ENCODE data around the gene AMBRA1.
"Not testable (repeated sequence)": the region's sequence is repeated elsewhere in the genome, so short reads cannot be mapped to it uniquely, and the experiment has no call there.

AMBRA1 gene

DNA sequence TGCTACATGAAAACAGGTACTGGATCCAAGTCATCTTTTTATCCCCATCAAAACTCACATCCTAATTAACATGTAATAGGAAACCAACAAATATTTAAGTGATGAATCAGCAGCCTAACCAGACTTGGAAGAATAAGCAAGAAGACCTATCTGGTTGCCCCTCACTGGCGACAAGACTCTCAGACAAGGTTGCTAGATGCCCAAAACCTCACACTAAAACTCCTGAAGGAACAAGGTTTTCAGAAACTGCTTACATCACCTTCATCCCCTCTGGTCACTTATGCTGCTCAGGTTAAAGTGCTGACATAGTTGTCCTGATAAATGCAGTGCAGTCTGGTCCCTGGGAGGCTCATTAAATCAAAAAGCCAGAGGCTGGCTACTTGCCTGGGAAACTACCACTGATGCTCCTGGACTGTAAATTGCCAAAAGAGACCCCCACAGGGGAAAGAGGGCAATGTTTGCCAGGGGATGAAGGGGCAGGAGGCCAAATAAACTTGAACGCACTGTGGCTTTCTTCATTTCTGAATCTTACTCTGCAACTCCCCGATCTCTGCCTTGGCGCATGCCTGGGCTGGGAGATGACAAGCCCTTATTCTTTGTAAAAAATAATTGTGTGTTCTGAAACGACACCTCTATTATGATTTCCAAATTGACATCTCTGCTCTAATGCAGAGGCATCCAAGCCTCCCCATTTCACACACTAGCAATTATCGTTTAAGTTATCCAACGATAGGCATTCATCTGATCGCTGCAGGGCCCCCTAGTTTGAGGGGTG lies 72.7 kb downstream of the AMBRA1 start:
- peak in 1 of 2 experiments; percentile 26 for DNase-seq (ENCODE audit: low read depth in 1 of 2, low spot score in 1 of 2)
- in situ Hi-C loops (cut with HindIII; ENCODE audit: low pct_unique_long_range_greater_than_20kb, low sequenced_read_pairs), result no loop called here
- no peak for TF ChIP-seq JUND (IDR thresholded peaks at IDR 0.05; ENCODE audit: low read depth)

- in situ Hi-C loops (cut with HindIII; ENCODE audit: low pct_unique_long_range_greater_than_20kb, low sequenced_read_pairs), result no loop called here
- no peak for DNase-seq (ENCODE audit: low read depth in 1 of 2, low spot score in 1 of 2)
These were observed 74.5 kb downstream of the AMBRA1 start for GRCh38 chr11:46519351-46519750.

DNA sequence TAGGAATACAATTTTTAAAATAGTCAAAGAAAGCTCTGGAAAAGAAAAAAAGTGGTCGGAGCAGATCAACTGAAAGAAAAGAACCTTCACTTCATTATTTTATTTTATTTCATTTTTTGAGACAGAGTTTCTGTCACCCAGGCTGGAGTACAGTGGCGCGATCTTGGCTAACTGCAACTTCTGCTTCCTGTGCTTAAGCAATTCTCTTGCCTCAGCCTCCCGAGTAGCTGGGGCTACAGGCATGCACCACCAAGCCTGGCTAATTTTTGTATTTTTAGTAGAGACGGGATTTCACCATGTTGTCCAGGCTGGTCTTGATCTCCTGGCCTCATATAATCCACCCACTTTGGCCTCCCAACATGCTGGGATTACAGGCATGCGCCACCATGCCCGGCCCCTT lies 74.9 kb downstream of the AMBRA1 start:
- in situ Hi-C loops (cut with HindIII; ENCODE audit: low pct_unique_long_range_greater_than_20kb, low sequenced_read_pairs); DNase-seq (ENCODE audit: low read depth in 1 of 2, low spot score in 1 of 2): not testable (repeated sequence)

More at GRCh38 chr11:46519351-46519750, 74.5 kb downstream of the AMBRA1 start:
- TF ChIP-seq JUND (IDR thresholded peaks at IDR 0.05; ENCODE audit: low read depth), result no peak

- TF ChIP-seq JUND (IDR thresholded peaks at IDR 0.05; ENCODE audit: low read depth), result no peak
- in situ Hi-C loops (cut with HindIII; ENCODE audit: low pct_unique_long_range_greater_than_20kb, low sequenced_read_pairs), result no loop called here
- DNase-seq (ENCODE audit: low read depth in 1 of 2, low spot score in 1 of 2), result no peak
These were observed 79.5 kb downstream of the AMBRA1 start for GRCh38 chr11:46514370-46514769.

DNA sequence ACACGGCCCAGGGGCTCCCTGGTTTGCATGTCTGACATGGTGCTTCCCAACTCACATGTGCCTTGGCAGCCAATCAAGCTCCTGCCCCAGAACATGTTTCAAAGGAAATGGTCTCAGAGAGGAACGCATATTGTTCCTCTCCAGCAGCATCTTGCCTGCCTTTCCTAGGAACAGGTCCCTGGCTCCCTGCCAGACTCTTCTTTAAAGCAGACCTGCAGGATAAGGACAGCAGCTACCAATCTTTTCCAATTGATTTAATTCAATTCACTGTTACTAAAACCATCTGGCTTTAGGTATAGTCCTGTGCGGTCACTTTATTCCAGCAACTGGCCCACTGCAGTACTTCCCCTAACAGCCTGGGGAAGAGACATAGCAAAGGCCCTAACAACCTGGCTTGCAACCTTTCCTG lies 79.9 kb downstream of the AMBRA1 start:
- DNase-seq (ENCODE audit: low read depth in 1 of 2, low spot score in 1 of 2), result peak in 1 of 2 experiments; percentile 27
- in situ Hi-C loops (cut with HindIII; ENCODE audit: low pct_unique_long_range_greater_than_20kb, low sequenced_read_pairs), result no loop called here
- TF ChIP-seq JUND (IDR thresholded peaks at IDR 0.05; ENCODE audit: low read depth), result no peak

DNA sequence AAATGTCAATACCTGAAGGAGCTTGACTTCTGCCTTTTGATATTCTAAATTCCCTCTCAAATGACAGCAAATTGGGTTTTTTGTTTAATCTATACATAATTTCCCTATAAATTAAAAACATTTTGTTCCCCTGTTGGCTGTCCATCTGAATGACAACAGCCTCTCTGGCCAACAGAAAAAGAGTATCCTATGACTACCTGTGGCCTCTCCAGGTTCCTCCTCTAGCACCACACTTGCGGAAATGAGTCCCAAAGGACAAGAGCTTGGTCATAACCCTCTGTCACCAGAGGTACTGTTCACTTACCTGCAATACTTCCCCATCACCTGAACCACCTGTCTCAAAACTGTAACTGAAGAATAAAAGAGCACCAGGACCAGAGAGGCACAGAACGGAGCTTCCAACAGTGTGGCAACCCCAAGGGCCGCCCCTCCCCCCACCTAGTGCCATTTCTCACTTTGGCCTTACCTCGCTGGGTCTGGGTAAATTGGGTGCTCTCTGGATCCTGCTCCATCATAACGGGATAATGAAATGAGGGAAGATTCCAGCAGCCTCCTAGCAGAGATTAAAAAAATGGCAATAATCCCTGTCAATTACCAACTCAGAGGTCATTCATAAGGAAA lies 81.5 kb downstream of the AMBRA1 start:
- no peak for DNase-seq (ENCODE audit: low read depth in 1 of 2, low spot score in 1 of 2)
- in situ Hi-C loops (cut with HindIII; ENCODE audit: low pct_unique_long_range_greater_than_20kb, low sequenced_read_pairs), result no loop called here
- TF ChIP-seq JUND (IDR thresholded peaks at IDR 0.05; ENCODE audit: low read depth), result no peak

- no peak for TF ChIP-seq JUND (IDR thresholded peaks at IDR 0.05; ENCODE audit: low read depth)
- DNase-seq (ENCODE audit: low read depth in 1 of 2, low spot score in 1 of 2), result no peak
- in situ Hi-C loops (cut with HindIII; ENCODE audit: low pct_unique_long_range_greater_than_20kb, low sequenced_read_pairs), result no loop called here
These were observed 82.5 kb downstream of the AMBRA1 start for GRCh38 chr11:46511342-46511741.

DNA sequence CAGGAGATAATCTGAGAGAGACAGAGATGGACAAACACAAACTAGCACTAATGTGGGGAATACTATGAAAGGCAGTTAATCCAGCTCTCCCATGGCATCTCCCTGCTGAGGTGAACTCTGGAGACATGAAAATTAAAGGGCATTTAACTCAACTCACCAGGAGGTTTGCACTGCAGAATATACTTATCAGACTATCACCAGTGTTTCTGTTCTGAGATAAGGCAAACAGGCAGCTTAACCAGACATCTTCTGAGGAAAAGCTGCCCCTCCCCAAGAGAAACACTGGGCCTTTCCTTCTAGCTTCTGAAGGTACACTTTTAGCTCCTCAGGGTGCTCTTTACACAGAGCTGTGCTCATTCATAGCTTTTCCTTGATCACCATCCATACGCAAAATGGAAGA lies 85.5 kb downstream of the AMBRA1 start:
- no peak for DNase-seq (ENCODE audit: low read depth in 1 of 2, low spot score in 1 of 2)
- no peak for TF ChIP-seq JUND (IDR thresholded peaks at IDR 0.05; ENCODE audit: low read depth)
- in situ Hi-C loops (cut with HindIII; ENCODE audit: low pct_unique_long_range_greater_than_20kb, low sequenced_read_pairs), result no loop called here

DNA sequence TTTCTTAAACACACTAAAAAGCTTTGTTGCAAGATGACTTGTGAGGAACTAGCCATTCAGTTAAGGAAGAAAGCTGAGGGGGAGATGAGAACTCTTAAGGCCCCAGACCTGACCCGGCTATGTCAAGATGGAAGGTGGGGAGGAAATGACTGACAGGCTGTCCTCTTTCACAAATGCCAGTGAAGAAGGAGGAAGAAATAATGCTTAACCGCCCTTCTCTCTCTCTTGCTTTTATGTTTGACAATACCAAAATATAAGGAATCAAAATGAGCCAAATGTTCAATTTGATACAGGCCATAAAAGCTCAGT lies 87.4 kb downstream of the AMBRA1 start:
- TF ChIP-seq JUND (IDR thresholded peaks at IDR 0.05; ENCODE audit: low read depth), result no peak
- in situ Hi-C loops (cut with HindIII; ENCODE audit: low pct_unique_long_range_greater_than_20kb, low sequenced_read_pairs), result no loop called here
- no peak for DNase-seq (ENCODE audit: low read depth in 1 of 2, low spot score in 1 of 2)

DNA sequence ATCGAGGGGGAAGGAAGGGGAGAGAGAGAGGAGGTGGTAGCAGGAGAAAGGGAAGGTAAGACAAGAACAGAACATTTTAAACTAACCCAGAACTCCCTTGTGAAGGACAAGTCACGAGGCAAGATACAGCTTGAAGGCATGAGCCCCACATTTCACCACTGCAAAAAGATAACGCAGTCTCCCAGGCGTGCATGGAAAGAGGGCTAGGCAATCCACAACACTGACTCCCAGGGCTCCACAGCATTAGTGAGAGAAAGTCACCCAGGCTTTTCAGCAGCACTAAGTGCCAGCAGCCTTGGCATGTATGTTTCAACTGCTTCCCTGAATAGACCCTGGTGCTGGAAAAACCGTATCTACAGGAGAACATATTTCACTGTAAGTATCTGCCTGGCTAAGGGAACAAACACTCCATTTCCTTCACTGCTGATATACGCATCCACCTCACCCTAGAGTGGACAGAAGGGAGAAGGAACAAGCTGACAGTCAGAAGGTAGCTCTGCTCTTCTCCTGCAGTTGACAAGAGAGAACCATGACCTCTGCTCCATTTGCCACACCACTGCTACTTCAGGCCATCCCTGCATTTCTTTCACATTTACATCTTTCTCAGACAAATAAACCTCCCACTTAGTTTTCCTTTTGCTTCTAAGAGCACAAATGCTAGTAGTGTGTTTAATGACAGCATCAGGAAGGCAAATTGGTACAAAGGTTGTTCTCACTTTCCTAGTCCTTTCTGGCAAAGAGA lies 87.9 kb downstream of the AMBRA1 start:
- DNase-seq (ENCODE audit: low read depth in 1 of 2, low spot score in 1 of 2), result no peak
- no peak for TF ChIP-seq JUND (IDR thresholded peaks at IDR 0.05; ENCODE audit: low read depth)
- in situ Hi-C loops (cut with HindIII; ENCODE audit: low pct_unique_long_range_greater_than_20kb, low sequenced_read_pairs), result no loop called here

- TF ChIP-seq JUND (IDR thresholded peaks at IDR 0.05; ENCODE audit: low read depth), result no peak
- DNase-seq (ENCODE audit: low read depth in 1 of 2, low spot score in 1 of 2), result no peak
These were observed 88.8 kb downstream of the AMBRA1 start for GRCh38 chr11:46504817-46505613.

GRCh38 chr11:46499821-46500220 lies 94.0 kb downstream of the AMBRA1 start:
- no peak for DNase-seq (ENCODE audit: low read depth in 1 of 2, low spot score in 1 of 2)
- in situ Hi-C loops (cut with HindIII; ENCODE audit: low pct_unique_long_range_greater_than_20kb, low sequenced_read_pairs), result no loop called here
- no peak for TF ChIP-seq JUND (IDR thresholded peaks at IDR 0.05; ENCODE audit: low read depth)

More at GRCh38 chr11:46504817-46505613, 88.8 kb downstream of the AMBRA1 start:
- in situ Hi-C loops (cut with HindIII; ENCODE audit: low pct_unique_long_range_greater_than_20kb, low sequenced_read_pairs), result no loop called here

Data from T47D (cell line).